ENCODE measurements around the gene LSM14A. TPM values are rescaled to one million over a fixed set of nuclear protein-coding genes. Genes with fewer than 3 reads are reported as not detected.

LSM14A gene
- total and polyA plus RNA-seq, 2 of the 13 experiments (the other 11 are each of a cell fraction or from before 2014, with no cell fraction given): 77.0 to 83.6 TPM

DNA sequence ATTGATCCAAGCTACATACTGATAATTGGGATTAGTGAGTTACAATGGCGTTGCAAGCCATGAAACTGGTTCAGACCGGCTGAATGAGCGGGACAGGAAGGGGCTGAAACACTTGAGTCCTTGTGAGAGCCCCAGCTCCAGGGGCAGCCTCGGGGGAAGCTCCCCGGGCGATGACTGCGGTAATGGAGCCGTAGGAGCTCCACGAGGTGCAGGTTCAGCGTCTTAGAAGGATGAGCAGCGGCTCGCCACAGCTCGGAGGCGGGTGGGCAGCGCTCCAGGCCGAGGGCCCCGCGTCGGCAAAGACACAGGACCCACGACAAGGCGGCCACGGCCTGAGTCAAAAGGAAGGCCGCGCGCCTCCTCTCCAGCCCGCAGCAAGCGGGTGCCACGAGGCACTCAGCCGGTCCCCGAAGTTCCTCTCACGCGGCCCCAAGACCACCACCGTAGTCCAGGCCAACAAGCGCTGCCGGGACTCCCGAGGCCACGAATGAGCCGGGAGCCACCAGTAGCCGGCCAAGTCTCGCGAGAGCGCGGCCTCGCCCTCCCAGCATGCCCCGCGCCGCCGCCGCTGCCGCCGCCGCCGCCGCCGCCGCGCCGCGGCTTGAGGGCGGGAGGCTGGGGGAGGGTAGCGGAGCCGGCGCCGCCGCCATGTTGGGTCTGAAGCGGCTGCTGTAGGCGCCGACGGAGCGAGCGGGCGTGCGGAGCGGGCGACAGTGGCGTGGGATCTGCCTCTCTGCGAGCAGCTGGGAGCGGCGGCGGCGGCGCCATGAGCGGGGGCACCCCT is at the start of gene LSM14A (continued):
- TF ChIP-seq, protein P1, sequence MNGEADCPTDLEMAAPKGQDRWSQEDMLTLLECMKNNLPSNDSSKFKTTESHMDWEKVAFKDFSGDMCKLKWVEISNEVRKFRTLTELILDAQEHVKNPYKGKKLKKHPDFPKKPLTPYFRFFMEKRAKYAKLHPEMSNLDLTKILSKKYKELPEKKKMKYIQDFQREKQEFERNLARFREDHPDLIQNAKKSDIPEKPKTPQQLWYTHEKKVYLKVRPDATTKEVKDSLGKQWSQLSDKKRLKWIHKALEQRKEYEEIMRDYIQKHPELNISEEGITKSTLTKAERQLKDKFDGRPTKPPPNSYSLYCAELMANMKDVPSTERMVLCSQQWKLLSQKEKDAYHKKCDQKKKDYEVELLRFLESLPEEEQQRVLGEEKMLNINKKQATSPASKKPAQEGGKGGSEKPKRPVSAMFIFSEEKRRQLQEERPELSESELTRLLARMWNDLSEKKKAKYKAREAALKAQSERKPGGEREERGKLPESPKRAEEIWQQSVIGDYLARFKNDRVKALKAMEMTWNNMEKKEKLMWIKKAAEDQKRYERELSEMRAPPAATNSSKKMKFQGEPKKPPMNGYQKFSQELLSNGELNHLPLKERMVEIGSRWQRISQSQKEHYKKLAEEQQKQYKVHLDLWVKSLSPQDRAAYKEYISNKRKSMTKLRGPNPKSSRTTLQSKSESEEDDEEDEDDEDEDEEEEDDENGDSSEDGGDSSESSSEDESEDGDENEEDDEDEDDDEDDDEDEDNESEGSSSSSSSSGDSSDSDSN (CRISPR knock-in tag; IDR thresholded peaks at IDR 0.05): peak; percentile 54
- TF ChIP-seq ZNF33A (CRISPR knock-in tag; IDR thresholded peaks at IDR 0.05; ENCODE audit: borderline replicate concordance) (no peak), ZNF549 (CRISPR knock-in tag; IDR thresholded peaks at IDR 0.05) (no peak), ZNF225 (CRISPR knock-in tag; IDR thresholded peaks at IDR 0.05) (no peak), ZNF335 (CRISPR knock-in tag; IDR thresholded peaks at IDR 0.05) (no peak), MZF1 (CRISPR knock-in tag; IDR thresholded peaks at IDR 0.05; ENCODE audit: borderline replicate concordance) (no peak), ZNF570 (CRISPR knock-in tag; IDR thresholded peaks at IDR 0.05; ENCODE audit: borderline replicate concordance) (no peak), NFATC3 (CRISPR knock-in tag; IDR thresholded peaks at IDR 0.05) (no peak), NRL (CRISPR knock-in tag; IDR thresholded peaks at IDR 0.05; ENCODE audit: borderline replicate concordance) (no peak), ZNF121 (CRISPR knock-in tag; IDR thresholded peaks at IDR 0.05) (peak; percentile 24; the same call in 1 of the 2 replicates), ELF3 (CRISPR knock-in tag; IDR thresholded peaks at IDR 0.05) (no peak), FOXC1 (CRISPR knock-in tag; IDR thresholded peaks at IDR 0.05; ENCODE audit: borderline replicate concordance) (peak; percentile 31; the same call in 1 of the 2 replicates), ZNF780A (CRISPR knock-in tag; IDR thresholded peaks at IDR 0.05) (0 out of 2 replicates have a peak, but pooled peaks have one; percentile 13), HOXD1 (CRISPR knock-in tag; IDR thresholded peaks at IDR 0.05) (no peak), MLLT10 (CRISPR knock-in tag; IDR thresholded peaks at IDR 0.05) (no peak), RFX1 (IDR thresholded peaks at IDR 0.05) (no peak)
- TF ChIP-seq, protein P2, sequence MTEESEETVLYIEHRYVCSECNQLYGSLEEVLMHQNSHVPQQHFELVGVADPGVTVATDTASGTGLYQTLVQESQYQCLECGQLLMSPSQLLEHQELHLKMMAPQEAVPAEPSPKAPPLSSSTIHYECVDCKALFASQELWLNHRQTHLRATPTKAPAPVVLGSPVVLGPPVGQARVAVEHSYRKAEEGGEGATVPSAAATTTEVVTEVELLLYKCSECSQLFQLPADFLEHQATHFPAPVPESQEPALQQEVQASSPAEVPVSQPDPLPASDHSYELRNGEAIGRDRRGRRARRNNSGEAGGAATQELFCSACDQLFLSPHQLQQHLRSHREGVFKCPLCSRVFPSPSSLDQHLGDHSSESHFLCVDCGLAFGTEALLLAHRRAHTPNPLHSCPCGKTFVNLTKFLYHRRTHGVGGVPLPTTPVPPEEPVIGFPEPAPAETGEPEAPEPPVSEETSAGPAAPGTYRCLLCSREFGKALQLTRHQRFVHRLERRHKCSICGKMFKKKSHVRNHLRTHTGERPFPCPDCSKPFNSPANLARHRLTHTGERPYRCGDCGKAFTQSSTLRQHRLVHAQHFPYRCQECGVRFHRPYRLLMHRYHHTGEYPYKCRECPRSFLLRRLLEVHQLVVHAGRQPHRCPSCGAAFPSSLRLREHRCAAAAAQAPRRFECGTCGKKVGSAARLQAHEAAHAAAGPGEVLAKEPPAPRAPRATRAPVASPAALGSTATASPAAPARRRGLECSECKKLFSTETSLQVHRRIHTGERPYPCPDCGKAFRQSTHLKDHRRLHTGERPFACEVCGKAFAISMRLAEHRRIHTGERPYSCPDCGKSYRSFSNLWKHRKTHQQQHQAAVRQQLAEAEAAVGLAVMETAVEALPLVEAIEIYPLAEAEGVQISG (CRISPR knock-in tag; IDR thresholded peaks at IDR 0.05): peak; percentile 77
- TF ChIP-seq, protein P3, sequence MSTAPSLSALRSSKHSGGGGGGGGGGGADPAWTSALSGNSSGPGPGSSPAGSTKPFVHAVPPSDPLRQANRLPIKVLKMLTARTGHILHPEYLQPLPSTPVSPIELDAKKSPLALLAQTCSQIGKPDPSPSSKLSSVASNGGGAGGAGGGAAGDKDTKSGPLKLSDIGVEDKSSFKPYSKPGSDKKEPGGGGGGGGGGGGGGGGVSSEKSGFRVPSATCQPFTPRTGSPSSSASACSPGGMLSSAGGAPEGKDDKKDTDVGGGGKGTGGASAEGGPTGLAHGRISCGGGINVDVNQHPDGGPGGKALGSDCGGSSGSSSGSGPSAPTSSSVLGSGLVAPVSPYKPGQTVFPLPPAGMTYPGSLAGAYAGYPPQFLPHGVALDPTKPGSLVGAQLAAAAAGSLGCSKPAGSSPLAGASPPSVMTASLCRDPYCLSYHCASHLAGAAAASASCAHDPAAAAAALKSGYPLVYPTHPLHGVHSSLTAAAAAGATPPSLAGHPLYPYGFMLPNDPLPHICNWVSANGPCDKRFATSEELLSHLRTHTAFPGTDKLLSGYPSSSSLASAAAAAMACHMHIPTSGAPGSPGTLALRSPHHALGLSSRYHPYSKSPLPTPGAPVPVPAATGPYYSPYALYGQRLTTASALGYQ (CRISPR knock-in tag; IDR thresholded peaks at IDR 0.05): 0 out of 2 replicates have a peak, but pooled peaks have one; percentile 14
- TF ChIP-seq, protein P4, sequence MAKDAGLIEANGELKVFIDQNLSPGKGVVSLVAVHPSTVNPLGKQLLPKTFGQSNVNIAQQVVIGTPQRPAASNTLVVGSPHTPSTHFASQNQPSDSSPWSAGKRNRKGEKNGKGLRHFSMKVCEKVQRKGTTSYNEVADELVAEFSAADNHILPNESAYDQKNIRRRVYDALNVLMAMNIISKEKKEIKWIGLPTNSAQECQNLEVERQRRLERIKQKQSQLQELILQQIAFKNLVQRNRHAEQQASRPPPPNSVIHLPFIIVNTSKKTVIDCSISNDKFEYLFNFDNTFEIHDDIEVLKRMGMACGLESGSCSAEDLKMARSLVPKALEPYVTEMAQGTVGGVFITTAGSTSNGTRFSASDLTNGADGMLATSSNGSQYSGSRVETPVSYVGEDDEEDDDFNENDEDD (CRISPR knock-in tag; IDR thresholded peaks at IDR 0.05; ENCODE audit: borderline replicate concordance): peak; percentile 25; the same call in 1 of the 2 replicates
- TF ChIP-seq, protein P5, sequence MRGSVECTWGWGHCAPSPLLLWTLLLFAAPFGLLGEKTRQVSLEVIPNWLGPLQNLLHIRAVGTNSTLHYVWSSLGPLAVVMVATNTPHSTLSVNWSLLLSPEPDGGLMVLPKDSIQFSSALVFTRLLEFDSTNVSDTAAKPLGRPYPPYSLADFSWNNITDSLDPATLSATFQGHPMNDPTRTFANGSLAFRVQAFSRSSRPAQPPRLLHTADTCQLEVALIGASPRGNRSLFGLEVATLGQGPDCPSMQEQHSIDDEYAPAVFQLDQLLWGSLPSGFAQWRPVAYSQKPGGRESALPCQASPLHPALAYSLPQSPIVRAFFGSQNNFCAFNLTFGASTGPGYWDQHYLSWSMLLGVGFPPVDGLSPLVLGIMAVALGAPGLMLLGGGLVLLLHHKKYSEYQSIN (CRISPR knock-in tag; IDR thresholded peaks at IDR 0.05; ENCODE audit: borderline replicate concordance): peak; percentile 76; the same call in 1 of the 2 replicates
